ENCODE data around the gene WDFY1.

- TF ChIP-seq CTCF (IDR thresholded peaks at IDR 0.05; ENCODE audit: low read depth, low read length), result no peak
- TF ChIP-seq, protein P1, sequence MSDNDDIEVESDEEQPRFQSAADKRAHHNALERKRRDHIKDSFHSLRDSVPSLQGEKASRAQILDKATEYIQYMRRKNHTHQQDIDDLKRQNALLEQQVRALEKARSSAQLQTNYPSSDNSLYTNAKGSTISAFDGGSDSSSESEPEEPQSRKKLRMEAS (IDR thresholded peaks at IDR 0.05; ENCODE audit: low read depth, low read length), result no peak
- no peak for TF ChIP-seq POLR2A (IDR thresholded peaks at IDR 0.05; ENCODE audit: extremely low read depth, insufficient read length)
- no peak for TF ChIP-seq MYC (IDR thresholded peaks at IDR 0.05; ENCODE audit: low read depth, low read length)
These were observed 21.2 kb downstream of the WDFY1 start for GRCh38 chr2:223923976-223924375.

Data from NB4 (cell line).